ENCODE data around the gene MPDZ. TPM values are rescaled to one million over a fixed set of nuclear protein-coding genes. Genes with fewer than 3 reads are reported as not detected.
"Not testable (repeated sequence)": the region's sequence is repeated elsewhere in the genome, so short reads cannot be mapped to it uniquely, and the experiment has no call there.

The MPDZ gene
- polyA plus RNA-seq, 12 donors = 24.3 to 59.5 (median 44.0) TPM; not detected in 1

DNA sequence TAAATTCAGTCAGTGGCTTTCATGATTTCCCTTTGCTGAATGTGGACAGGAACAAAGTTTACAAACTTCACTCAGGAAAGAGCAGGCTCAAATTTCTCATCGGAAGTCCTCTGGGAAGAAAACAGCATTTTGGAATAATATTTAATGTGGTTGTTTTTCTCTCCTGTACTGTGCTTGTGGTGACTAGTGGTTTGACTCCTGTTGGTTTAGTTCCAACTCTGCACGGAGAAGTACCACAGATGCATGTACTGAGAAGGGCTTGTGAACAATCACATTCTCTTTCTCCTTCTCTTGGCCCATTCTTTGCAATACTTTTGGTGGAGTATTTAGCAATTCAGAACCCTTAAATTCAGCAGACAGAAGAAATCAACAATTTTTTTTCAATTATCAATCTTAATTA, 13.3 kb downstream of the MPDZ start:
- DNase-seq = peak; percentile 25

DNA sequence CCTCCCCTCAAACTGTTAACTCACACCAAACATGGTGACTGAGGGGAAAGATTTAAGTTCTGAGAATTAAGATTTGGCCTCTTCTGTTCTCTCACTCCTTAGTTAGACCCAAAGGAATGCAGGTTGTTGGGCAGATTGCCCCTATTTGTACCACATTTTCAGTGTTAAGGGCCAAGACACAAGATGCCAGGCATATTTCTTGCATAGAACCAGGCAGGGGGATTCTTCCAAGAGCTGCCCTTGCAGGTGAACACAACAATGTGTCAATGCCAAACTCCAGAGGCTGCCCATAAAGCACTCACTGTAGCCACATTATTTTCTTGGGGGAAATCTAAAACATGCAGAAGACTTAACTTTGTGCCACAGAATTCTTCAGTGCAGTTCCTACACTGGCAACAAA, 14.7 kb downstream of the MPDZ start:
- DNase-seq = no peak

DNA sequence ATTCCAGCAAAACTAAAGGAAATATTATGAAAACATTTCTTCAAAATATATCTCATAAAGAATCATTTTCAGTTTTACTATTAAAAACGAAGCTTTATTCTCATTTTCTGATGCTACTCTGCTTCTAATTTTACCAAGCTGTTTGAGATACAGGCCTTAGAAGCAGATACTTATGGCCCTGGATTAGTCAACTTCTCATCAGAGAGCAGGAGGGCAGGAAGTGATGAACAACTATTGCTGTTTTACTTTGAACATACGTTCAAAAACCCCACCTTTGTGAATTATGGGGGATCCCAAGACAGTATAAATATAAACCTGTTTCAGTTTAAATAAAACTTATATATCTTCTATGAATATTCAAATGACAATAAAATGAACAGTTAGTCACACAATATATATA, 16.0 kb downstream of the MPDZ start:
- DNase-seq = no peak

DNA sequence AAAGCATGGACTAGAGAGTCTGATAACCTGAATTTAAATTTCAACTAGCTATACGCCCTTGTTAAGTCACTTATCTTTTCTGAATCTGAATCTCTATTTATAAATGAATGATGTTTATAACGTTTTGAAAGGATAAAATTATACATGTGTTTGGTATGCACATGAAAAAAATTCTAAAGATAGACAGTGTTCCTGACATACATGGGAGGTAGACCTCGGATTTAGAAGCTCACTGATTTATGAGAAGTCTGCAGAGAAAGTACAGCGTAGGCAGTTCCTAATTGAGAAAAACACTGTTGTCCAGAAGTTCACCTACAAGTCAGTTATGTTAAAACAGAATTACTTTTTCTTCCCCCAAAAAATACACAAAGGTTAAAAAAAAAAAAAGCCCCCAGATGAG, 26.6 kb downstream of the MPDZ start:
- DNase-seq = no peak

DNA sequence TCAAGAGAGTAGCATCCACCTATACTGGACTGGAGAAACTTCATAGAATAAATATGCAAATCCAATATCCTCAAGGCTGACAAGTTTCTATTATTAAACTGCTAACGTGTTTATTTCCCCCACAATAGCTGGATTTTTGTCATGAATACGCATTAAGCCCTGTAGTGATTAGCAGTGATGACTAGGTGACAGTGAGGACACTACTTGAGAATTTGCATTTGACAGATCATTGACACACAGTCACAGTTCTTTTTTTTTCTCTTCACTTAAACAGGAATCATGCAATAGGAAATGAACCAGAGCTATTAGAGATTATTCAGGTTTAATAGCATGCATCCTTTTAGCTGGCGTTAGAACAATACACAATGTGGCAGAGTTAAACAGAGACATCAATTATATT, 35.3 kb downstream of the MPDZ start:
- DNase-seq = no peak

DNA sequence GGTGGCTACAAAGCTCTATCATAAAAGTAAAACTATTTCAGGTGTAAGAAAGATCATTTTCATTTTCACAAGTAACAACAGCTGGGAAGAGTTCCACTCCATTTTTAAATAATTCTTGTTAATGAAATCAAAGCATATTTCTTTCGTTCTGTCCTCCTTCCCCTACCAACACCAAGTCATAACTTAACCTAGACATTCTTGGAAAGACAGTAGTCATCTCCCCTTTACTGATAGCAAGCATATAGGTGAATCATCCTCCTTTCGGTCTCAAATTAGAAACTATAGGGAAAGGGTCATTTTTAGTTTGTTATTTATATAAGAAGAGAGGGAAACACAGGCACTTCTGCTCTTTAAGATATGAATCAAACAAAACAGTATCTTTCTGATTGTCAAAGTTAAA, 38.2 kb downstream of the MPDZ start:
- no peak for DNase-seq

DNA sequence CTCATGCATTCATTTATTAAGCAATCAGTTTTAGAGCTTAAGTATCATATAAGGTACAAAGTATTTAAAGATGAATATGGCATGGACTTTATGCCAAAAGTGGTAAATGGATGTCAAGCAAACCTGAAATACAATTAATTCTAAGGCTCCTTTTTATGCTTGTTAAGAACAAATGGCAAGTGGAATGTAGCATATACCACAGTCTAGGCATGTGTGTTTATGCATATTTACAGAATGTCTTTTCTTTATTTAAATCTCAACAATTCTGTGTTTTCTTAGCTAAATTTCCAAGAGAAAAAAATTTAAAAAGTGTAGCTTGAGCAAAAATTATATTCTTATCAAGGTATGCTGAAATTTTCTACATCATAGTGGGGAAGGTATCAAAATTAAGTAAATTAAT, 39.8 kb downstream of the MPDZ start:
- no peak for DNase-seq

DNA sequence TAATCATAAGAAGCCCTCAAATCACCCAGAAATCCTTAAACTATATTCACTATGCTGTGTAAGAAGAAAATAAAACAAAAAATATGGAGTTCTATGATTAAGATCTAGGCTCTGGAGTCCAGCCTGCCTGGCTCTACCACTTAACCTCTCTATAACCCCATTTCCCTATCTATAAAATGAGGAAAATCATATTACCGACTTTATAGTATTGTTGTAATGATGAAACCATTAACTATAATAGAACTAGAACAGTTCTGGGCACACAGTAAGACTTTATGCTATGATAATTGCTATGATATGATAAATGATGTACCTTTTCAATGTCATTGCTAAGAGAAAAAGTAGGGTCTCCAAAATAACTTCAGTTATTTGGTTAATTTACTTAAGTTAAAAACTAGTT, 40.3 kb downstream of the MPDZ start:
- DNase-seq = no peak

DNA sequence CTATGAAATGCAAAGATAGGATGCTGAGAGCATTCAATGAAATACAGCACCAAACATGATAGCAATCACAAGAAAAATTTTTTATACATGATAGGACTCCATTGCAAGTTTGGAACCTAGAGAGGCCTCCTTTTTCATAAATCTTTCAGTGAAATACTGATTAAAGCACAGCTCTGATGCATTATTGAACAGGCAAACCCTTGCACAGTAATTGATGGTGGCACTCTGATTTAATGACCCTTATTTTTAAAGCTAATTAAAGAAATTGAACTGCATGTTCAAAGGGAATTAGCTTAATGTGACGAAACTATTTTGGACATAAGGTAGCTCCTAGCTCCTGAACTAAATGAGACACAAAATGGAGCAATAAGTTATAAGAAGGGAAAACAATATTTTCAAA, 44.6 kb downstream of the MPDZ start:
- no peak for DNase-seq

DNA sequence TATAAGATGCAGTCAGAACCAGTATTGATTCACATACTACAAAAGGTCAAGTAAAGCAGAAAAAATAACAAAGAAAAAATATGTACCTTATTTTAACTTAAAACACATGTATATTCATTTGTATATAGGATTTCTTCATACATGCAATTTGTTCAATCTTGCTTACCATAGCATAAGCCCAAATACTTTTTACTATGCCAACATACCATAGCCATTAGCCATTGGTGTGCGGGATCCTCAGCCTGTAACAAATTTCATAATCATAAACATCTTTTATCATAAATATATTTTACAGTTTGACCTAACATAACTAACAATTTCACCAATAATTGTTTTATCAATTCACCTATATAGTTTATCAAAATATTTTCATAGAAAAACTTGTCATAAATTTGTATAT, 51.1 kb downstream of the MPDZ start:
- DNase-seq = no peak

DNA sequence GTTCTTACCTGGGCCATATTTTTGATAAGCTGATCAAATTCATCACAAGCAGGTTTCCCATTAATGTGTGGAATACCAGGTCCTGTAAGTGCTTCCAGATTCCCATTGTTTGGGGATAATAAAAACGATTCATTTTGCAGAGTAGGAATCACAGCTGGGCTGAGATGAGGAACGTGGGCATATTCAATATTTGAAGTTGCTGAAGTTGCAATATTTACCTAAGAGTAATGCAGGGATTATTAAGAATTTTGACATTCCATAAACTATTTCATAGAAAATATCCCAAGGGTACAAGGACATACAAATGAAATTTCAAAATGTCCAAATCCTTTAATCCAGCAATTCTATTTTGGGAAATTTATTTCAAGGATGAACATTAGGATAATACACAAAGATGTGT, 55.1 kb downstream of the MPDZ start:
- no peak for DNase-seq

DNA sequence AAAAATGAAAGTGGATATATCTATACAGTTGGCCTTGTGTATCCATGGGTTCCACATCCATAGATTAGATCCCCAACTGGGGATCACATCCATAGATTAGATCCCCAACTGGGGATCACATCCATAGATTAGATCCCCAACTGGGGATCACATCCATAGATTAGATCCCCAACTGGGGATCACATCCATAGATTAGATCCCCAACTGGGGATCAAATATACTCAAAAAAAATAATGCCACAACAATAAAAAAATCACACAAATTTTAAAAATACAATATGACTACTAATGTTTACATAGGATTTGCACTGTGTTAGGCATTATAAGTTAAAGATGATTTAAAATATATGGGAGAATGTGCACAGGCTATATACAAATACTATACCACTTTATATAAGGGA, 56.8 kb downstream of the MPDZ start:
- DNase-seq = not testable (repeated sequence)

DNA sequence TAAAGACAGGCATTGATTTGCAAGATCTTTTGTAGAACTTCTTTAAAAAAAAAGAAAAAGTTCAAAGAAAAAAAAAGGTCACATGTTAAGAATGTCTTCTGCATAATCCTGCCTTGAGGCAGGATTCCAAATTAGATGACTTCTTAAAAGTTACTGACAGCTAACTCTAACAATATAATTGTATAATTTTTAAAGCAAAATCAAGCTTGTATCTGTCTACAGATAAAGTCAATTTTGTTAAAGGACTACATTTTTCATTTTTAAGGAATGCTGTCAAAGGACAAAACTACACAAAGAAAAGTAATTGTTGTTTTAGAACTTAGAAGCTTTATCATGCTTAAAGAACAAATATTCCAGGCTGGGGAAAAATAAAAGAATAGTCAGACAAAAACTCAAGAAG, 57.8 kb downstream of the MPDZ start:
- DNase-seq = no peak

DNA sequence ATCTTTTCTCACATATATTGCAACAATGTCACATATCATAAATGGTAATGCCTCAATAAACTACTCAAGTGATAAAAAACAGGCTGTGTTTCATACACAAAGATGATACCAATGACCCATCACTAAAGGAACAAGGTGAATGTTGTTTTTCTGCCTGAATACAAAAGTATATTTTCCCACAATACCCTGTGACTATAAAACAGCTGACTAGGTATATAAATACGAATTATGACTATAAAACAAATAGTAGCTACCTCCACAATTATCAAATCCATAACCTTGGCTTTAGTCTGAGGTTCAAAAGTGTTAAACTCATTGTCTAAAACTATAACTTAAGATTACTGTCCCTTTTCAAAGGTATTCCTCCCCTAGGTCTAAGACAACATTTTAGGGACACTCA, 58.7 kb downstream of the MPDZ start:
- DNase-seq = no peak

DNA sequence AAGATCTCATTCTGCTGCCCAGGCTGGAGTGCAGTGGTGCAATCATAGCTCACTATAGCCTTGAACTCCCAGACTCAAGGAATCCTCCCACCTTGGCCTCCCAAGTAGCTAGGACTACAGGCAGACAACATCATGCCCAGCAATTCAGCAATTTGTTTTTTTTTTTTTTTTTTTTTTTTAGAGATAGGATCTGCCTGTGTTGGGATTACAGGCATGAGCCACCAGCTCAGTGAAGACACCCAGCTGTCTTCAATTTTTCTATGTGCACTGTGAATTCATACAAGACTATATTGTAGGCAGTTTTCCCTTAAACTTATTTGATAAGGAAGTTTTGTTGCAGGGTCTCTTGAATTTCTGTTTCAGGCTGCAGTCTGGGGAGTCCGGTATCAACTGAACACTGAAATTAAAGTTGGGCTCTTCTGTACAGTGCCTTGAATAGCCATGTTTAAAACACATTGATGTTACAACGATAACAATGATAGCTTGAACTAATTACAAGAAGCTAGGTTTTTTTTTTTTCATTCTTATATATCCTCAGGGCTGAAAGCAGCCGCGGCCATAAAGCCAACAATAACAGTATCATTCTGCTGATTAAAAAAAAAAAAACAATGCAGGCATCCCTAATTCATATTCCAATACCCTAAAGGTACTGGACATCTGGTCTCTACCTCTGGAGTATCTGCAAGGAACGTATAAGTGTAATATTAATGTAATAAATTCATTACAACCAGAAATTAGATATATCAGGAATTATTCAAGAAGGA, 63.5 kb downstream of the MPDZ start:
- DNase-seq = no peak

DNA sequence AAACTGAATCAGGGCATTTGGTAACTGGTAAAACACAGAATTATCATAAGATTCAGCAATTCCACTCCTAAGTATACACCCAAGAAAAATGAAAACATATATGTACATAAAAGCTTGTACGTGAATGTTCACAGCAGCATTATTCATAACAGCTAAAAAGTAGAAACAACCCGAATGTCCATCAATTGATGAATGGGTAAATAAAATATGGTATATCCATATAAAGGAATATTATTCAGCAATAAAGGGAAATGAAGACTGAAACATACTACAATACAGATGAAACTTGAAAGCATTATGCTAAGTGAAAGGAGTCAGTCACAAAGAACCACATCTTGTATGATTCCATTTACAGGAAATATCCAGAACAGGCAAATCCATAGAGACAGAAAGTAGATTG, 65.5 kb downstream of the MPDZ start:
- DNase-seq = no peak

DNA sequence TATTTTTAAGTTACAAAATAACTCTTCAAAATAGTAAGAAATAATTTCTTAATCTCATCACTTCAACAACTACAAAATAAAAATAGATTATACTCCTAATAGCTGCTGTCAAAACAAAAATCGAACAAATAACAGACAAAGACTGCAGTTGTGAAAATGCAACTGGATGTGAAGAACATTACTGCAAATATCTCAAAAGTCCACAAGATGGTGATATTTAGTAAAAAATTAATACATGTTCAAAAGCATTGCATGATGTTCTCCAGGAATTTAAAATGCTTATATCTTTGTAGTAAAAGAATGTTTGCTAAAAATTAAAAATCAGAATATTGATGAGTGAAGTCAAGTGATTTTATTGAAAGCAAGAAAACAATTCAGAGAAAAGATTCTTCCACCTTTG, 66.2 kb downstream of the MPDZ start:
- peak; percentile 3 for DNase-seq

DNA sequence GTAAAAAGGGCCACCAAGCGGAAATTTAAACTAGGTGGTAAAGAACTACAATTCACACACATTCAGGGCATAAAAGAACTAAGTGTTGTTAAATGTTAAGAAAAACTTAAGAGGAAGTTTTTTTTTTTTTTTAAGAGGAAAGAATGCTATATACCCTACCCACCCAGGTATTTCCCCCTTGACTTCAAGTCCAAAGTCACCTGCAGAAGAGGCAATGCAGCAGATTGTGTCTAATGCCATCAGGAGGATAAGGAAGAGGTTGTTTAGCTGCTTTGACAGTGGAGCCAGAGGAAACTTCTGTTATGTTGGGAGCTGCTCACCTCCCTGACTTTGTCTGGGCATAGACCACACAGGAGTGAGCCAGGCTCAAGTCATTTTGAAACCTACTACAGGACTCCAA, 69.2 kb downstream of the MPDZ start:
- DNase-seq = no peak

DNA sequence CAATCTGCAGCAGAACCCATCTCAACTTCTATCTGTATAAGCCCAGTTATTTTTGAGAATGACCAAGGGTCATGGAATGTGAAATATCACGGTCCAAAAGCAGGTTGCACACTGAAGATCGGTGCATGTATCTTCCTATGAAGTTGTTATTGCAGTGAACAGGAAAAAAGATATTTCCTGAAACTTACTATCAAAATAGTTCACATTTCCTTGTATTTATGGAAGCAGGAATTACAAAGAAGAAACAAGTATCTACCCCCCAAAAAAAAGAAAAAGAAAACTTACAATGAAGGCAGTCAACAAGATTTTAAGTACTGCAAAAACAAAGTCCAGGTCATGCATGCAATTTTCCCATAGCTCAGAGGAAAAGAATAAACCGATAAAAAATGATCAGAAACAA, 70.0 kb downstream of the MPDZ start:
- DNase-seq = no peak

DNA sequence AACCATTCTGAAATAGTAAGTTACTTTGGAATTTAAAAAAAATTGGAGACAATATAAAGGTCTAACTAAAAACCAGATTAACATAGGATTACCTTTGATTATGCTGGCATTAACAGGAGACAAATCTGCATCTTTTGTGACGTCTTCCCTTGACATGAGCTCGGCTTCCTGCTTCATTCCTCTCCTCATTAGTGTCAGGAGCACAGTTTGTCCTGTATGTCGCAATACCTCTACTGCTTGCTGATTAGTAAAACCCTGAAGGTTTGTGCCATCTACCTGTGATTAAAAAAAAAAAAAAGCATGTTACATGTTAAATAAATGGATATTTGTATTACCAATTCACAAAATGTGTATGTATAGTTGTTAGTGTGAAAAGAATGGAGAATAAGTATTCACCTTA, 73.7 kb downstream of the MPDZ start:
- no peak for DNase-seq

DNA sequence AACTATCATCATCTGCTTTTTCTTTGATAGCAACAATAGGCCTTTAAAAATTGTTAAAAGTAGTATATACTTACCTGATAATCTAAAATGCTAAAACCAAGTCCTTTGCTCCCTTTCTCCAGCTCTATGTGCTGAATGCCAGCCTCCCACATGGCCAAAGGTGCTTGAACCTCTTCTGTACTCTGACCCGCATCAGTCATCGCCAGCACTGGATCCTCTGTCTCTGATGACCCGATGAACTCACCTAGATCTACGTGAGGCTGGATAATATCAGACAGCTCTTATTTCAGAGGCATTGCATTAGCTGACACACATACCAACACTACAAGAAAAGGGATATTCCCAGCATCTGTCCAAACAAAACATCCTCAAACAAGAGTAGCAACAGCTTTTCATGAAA, 89.5 kb downstream of the MPDZ start:
- no peak for DNase-seq

DNA sequence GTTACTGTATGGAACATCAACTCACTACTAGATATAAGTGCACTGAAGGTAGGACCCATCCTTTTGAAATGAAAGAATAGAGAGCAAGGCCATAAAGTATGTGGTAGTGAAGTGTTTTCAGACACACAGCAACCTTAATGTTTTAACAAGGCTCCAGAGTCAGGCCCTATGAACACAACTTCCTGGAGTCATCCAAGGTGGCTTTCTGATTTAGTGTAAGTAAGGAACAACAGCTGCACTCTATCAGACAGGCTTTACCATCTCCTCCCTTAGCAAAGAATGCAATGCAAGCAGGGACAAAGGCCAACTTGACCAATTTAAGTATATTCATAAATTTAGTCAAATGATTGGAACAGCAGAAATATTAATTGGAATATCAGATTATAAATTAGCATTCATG, 90.1 kb downstream of the MPDZ start:
- DNase-seq = no peak

DNA sequence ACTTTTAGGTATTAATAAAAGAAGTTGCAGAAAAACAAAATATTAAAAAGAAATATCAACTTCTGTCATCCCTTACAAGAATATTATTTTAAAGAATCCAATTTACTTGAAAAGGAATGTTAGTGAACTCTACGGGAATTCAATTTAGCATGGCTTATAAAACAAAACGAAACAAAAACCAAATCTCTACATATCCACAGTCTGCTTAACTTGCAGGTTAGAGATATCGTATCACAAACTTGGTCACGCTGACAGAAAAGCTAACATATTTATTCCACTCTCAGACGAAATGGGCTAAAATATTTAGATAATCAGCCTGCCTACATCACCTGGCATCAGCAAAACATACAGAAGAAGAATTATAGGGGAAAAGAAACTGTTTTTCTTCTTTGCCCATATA, 92.7 kb downstream of the MPDZ start:
- DNase-seq = no peak

DNA sequence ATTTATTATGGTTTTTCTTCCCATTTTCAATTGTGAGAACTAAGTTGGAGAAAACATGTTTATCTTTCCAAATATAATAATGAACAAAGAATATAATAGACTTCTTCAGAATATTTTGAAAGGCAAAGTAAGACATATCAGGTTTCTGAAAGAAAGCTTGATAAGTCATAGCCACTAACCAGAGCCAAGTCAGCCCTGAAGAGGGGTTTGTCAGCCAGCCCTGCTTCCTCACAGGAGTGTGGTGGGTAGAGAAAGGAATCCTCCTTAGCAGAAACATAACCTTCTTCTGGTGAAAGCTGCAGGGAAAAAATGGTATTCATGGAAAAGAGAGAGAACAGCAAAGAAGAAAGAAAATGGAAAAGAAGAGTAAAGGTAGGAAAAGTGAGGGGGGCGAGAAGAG, 93.4 kb downstream of the MPDZ start:
- DNase-seq = no peak

DNA sequence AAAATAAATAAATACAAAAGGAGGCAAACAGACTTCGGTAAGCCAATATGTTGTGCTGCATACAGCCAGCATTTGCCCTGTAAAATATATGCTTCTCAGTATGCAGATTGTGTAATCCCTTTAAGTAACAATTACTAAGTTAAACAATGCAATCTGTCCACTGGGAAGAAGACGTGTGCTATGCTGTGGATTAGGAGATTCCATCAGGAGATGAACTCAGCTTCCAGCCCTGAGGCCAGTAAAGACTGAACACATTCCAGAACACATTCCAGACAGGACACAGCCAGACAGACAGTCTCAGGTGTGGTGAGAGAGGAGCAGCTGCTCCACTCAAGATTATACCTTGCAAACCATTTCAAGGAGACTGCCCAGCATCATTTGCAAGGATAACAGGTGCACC, 97.8 kb downstream of the MPDZ start:
- no peak for DNase-seq
